GM23338 (cell line): Measurements from ENCODE around the gene AVPR2. TPM values are rescaled to one million over a fixed set of nuclear protein-coding genes. Genes with fewer than 3 reads are reported as not detected.
A peak's percentile ranks its signal among the peaks of the same experiment; 100 is the strongest.

Source experiments
- ATAC-seq: fragments of 200-7000 bp; cut with Tn5 transposase; 3 replicates; pipeline ENCODE4 v1.9.1; 2020
- DNase-seq: peaks from one replicate; pipeline ENCODE4 v3.0.0-alpha.2; 2015; ENCODE audit warnings: low spot score
- H2AFZ ChIP-seq: fragments of 200-600 bp; sonication (generic); 2 replicates; pipeline ENCODE4 v1.8.0; 2016; ENCODE audit warnings: antibody characterized with exemption, mild to moderate bottlenecking, moderate library complexity
- H3F3A ChIP-seq: fragments of 200-600 bp; sonication (generic); replicated peaks from 2 replicates; pipeline ENCODE4 v1.8.0; 2017; ENCODE audit warnings: antibody characterized with exemption, mixed run types, low read depth
- H3K27ac ChIP-seq: fragments of 200-600 bp; sonication (generic); 2 replicates; pipeline ENCODE4 v1.6.1; 2016; ENCODE audit warnings: low read depth
- H3K27me3 ChIP-seq: fragments of 200-600 bp; sonication (generic); 2 replicates; pipeline ENCODE4 v1.8.0; 2016; ENCODE audit warnings: mild to moderate bottlenecking, mixed run types, moderate library complexity; ENCODE audit not compliant: insufficient read depth
- H3K36me3 ChIP-seq: fragments of 200-600 bp; sonication (generic); 2 replicates; pipeline ENCODE4 v1.8.0; 2016; ENCODE audit warnings: mild to moderate bottlenecking; ENCODE audit not compliant: insufficient read depth
- H3K4me1 ChIP-seq: fragments of 200-600 bp; sonication (generic); 2 replicates; pipeline ENCODE4 v1.8.0; 2016; ENCODE audit warnings: mild to moderate bottlenecking, moderate library complexity; ENCODE audit not compliant: insufficient read depth
- H3K4me2 ChIP-seq: fragments of 200-600 bp; sonication (generic); 2 replicates; pipeline ENCODE4 v1.7.1; 2017; ENCODE audit warnings: mixed run types
- H3K4me3 ChIP-seq: fragments of 200-600 bp; sonication (generic); 2 replicates; pipeline ENCODE4 v1.6.1; 2016; ENCODE audit warnings: mixed run types
- H3K79me2 ChIP-seq: fragments of 200-600 bp; sonication (generic); replicated peaks from 2 replicates; pipeline ENCODE4 v1.8.0; 2017; ENCODE audit warnings: mild to moderate bottlenecking; ENCODE audit not compliant: insufficient read depth
- H3K9me2 ChIP-seq: fragments of 200-600 bp; sonication (generic); 2 replicates; pipeline ENCODE4 v1.8.0; 2017; ENCODE audit not compliant: insufficient read depth
- H4K20me1 ChIP-seq: fragments of 200-600 bp; sonication (generic); replicated peaks from 2 replicates; pipeline ENCODE4 v1.8.0; 2017; ENCODE audit warnings: mild to moderate bottlenecking; ENCODE audit not compliant: insufficient read depth
- H3K27ac Mint-ChIP-seq: 2 replicates; pipeline ENCODE4 v1.8.0; 2020; ENCODE audit warnings: inconsistent platforms, mild to moderate bottlenecking, moderate library complexity, mixed read lengths
- H3K27me3 Mint-ChIP-seq: 3 replicates; pipeline ENCODE4 v1.8.0; 2022; ENCODE audit warnings: low read depth, mild to moderate bottlenecking, moderate library complexity, mixed read lengths, inconsistent platforms; ENCODE audit not compliant: insufficient read depth, poor library complexity
- H3K36me3 Mint-ChIP-seq: 3 replicates; pipeline ENCODE4 v1.8.0; 2021; ENCODE audit warnings: low read depth, mild to moderate bottlenecking, inconsistent platforms, moderate library complexity, mixed read lengths
- H3K4me1 Mint-ChIP-seq: 3 replicates; pipeline ENCODE4 v1.8.0; 2020; ENCODE audit warnings: mild to moderate bottlenecking, inconsistent platforms, mixed read lengths
- H3K4me3 Mint-ChIP-seq: 3 replicates; pipeline ENCODE4 v1.8.0; 2021; ENCODE audit warnings: moderate library complexity, mild to moderate bottlenecking, inconsistent platforms, mixed read lengths
- H3K9me3 Mint-ChIP-seq: 3 replicates; pipeline ENCODE4 v1.8.0; 2020; ENCODE audit warnings: moderate library complexity, mild to moderate bottlenecking, inconsistent platforms, mixed read lengths
- EZH2 ChIP-seq: fragments of 200-600 bp; sonication (generic); IDR thresholded peaks from one replicate; pipeline ENCODE4 v1.8.0; 2017; ENCODE audit warnings: antibody characterized with exemption, mild to moderate bottlenecking, low read depth; ENCODE audit not compliant: unreplicated experiment
- POLR2AphosphoS5 ChIP-seq: IDR thresholded peaks from 2 replicates; pipeline ENCODE4 v1.6.1; 2016; ENCODE audit warnings: antibody characterized with exemption, low read depth
- ZNF114 ChIP-seq: fragments of 250-450 bp; sonication (Bioruptor Pico); IDR thresholded peaks from 2 replicates; pipeline ENCODE4 v1.5.0; 2020; ENCODE audit warnings: mild to moderate bottlenecking, moderate library complexity
- ZNF331 ChIP-seq: fragments of 250-450 bp; sonication (Bioruptor Pico); IDR thresholded peaks from 2 replicates; pipeline ENCODE4 v1.5.0; 2020; ENCODE audit warnings: low read depth, mild to moderate bottlenecking, moderate library complexity
- polyA plus RNA-seq: library from polyadenylated mRNA; unstranded; fragments of >200 nt; fragmentation: Nextera tagmentation; extraction: Ambion mirVana; gene quantifications from 2 replicates; pipeline ENCODE4 v1.2.1, GENCODE V29; 2016
- total RNA-seq: library from RNA; depleted of rRNA; stranded (reverse); fragments of >200 nt; shearing (Covaris generic); gene quantifications from 2 replicates; pipeline ENCODE4 v1.2.3, GENCODE V29; 2014
- TF ChIP-seq, protein P1 (sequence below): IDR thresholded peaks from 2 replicates; pipeline ENCODE4 v1.6.1; 2016; ENCODE audit warnings: antibody characterized with exemption
- TF ChIP-seq, protein P2 (sequence below), 2 experiments: fragments of 200-600 bp in 1 of 2; sonication (generic) in 1 of 2; conservative IDR thresholded peaks; 2 replicates each; pipeline versions ENCODE4 v1.5.1 to v1.6.1; 2016 to 2017; ENCODE audit warnings: antibody characterized with exemption in 2 of 2, low read depth in 2 of 2, mild to moderate bottlenecking in 2 of 2, moderate library complexity in 1 of 2

Gene AVPR2
- total and polyA plus RNA-seq, 2 experiments from 2014 or later, result not detected

DNA sequence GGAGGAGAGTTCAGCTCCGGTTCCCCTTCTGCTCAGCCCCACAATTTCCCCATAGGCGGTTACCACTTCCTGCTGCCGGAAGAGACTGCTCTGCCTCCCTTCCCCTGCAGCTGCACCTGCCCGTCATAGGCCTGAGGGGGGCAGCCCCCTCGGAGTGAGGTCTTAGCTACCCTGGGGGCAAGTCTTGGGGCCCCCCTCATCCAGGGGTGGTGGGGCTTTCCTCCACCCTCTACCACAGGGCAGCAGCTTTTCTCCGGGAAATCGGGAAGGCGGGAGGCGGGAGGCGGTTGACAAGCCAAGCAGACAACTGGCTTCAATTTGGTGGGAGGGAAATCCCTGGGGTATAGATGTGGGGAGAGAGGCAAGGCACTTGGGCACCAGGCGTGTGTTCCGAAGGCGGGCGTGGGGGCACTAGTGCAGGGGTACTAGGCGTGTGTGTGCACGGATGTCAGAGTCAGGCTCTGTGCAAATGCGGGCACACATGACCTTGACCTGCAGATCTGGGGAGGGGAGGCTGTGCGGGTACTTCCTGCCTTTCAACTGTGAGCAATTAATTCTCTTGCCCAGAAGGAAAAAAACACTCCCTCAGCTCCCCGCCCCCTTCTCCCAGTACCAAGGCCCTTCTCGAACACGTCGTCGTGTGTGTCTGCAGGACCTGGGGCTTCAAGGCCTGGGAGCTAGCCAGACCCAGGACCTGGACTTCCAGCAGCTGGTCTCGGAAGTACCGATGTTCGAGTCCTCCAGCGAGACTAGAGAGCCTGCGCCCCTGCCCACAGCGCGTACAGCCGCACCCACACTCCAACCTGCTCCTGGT is 22.6 kb downstream of the AVPR2 start:
- H3K27me3 Mint-ChIP-seq, result peaks cover 9% of the 10 kb centered on the region
- no peak overlapping the region for H2AFZ ChIP-seq
- peak; percentile 55 for DNase-seq

DNA sequence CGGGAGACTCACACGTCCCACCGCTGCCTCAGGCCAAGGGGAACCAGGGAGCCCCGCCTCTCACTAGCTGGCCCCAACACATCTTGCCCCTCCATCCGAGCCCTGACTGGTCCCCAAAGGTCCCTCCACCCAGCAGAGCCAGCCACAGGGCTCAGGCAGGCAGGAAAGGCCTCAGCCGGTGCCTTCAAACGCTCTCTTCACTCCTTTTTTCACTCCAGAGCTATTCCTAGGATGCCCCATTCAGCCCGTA is 23.1 kb downstream of the AVPR2 start:
- Histone ChIP-seq H4K20me1 (no peaks in the 10 kb centered on the region; the same call in 1 of the 2 replicates), H3K27ac (peak overlapping the region; percentile 90), H2AFZ (no peak overlapping the region), H3K4me1 (peaks cover 10% of the 10 kb centered on the region; the same call in 1 of the 2 replicates), H3F3A (0 out of 2 replicates have a peak, but pooled peaks cover 5% of the 10 kb centered on the region), H3K9me2 (no peaks in the 10 kb centered on the region), H3K36me3 (no peaks in the 10 kb centered on the region), H3K27me3 (no peaks in the 10 kb centered on the region), H3K4me3 (peak overlapping the region; percentile 65), H3K4me2 (peak overlapping the region; percentile 83), H3K79me2 (no peaks in the 10 kb centered on the region)
- H3K36me3 Mint-ChIP-seq, result peaks cover 20% of the 10 kb centered on the region
- DNase-seq (no peak), ATAC-seq (peak; percentile 2; the same call in 2 of the 3 replicates)
- H3K4me1 Mint-ChIP-seq, result peaks cover 24% of the 10 kb centered on the region
- peak overlapping the region; percentile 77 for H3K4me3 Mint-ChIP-seq
- H3K27ac Mint-ChIP-seq, result peak overlapping the region; percentile 89
- H3K27me3 Mint-ChIP-seq, result peaks cover 9% of the 10 kb centered on the region
- no peaks in the 10 kb centered on the region; the same call in 2 of the 3 replicates for H3K9me3 Mint-ChIP-seq
- TF ChIP-seq, protein P1, sequence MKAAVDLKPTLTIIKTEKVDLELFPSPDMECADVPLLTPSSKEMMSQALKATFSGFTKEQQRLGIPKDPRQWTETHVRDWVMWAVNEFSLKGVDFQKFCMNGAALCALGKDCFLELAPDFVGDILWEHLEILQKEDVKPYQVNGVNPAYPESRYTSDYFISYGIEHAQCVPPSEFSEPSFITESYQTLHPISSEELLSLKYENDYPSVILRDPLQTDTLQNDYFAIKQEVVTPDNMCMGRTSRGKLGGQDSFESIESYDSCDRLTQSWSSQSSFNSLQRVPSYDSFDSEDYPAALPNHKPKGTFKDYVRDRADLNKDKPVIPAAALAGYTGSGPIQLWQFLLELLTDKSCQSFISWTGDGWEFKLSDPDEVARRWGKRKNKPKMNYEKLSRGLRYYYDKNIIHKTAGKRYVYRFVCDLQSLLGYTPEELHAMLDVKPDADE, result no peak
- no peak for TF ChIP-seq ZNF114 (CRISPR knock-in tag)
- TF ChIP-seq POLR2AphosphoS5, result no peak

More for the DNA sequence above, 22.6 kb downstream of the AVPR2 start:
- Histone ChIP-seq H3K9me2 (no peaks in the 10 kb centered on the region), H3K79me2 (no peaks in the 10 kb centered on the region), H3K4me1 (peaks cover 10% of the 10 kb centered on the region; the same call in 1 of the 2 replicates), H3K27ac (peak overlapping the region; percentile 90; the same call in 1 of the 2 replicates), H3K36me3 (no peaks in the 10 kb centered on the region), H3K4me2 (peak overlapping the region; percentile 83), H4K20me1 (no peaks in the 10 kb centered on the region), H3K4me3 (peak overlapping the region; percentile 65), H3F3A (0 out of 2 replicates have a peak, but pooled peaks cover 5% of the 10 kb centered on the region), H3K27me3 (no peaks in the 10 kb centered on the region)
- peaks cover 26% of the 10 kb centered on the region for H3K4me1 Mint-ChIP-seq
- peak overlapping the region; percentile 89 for H3K27ac Mint-ChIP-seq
- TF ChIP-seq, protein P1, result 0 out of 2 replicates have a peak, but pooled peaks have one; percentile 22
- no peak for TF ChIP-seq ZNF114 (CRISPR knock-in tag)
- peaks cover 17% of the 10 kb centered on the region for H3K36me3 Mint-ChIP-seq
- H3K9me3 Mint-ChIP-seq, result no peaks in the 10 kb centered on the region; the same call in 2 of the 3 replicates
- ATAC-seq, result peak; percentile 6
- H3K4me3 Mint-ChIP-seq, result peak overlapping the region; percentile 77

DNA sequence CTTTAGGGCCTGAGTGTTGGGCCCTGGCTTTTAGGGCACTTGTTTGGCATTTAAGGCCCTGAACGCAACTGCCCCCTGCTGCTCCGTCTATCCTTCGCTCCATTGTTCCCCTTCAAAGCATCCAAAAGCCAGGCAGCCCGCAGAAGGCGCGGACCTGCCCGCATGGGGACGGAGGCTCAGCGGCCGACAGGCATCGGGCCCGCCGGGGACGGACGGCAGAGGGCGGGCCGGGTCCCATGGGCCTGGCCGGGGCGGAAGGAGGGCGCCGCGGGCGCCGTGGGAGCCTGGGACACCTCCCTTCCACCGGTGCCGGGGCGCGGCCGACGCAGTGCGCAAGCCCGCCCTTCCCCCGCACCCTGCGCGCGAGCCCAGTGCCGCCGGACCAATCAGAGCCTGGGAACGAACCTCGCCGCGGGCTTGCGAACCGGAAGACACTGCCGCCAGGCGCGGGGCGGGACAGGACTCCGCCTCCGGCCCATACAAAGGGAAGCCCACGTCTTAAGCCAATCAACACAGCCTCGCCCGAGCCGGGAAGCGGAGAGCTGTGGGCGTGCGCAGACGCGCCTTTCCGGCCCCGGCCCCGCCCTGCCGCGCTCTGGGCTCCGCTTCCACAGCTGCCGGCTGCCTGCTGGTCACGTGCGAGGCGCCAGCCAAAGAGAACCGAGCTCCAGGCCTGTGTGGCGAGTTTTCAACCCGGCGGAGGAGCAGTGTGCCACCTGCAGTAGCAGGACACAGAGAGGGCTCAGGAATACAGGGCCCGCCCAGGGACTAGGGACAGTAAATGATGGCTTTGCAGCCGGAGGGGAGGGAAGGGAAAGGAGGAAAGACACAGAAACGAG is 23.7 kb downstream of the AVPR2 start:
- peaks cover 10% of the 10 kb centered on the region; the same call in 1 of the 2 replicates for H3K4me1 ChIP-seq
- H3K4me3 ChIP-seq, result peak overlapping the region; percentile 65
- H3K27me3 Mint-ChIP-seq, result peaks cover 9% of the 10 kb centered on the region
- H2AFZ ChIP-seq, result no peak overlapping the region
- peak overlapping the region; percentile 90 for H3K27ac ChIP-seq
- peaks cover 22% of the 10 kb centered on the region for H3K36me3 Mint-ChIP-seq
- DNase-seq (peak; percentile 96), ATAC-seq (peak; percentile 85)
- no peaks in the 10 kb centered on the region for H3K79me2 ChIP-seq
- peak overlapping the region; percentile 77 for H3K4me3 Mint-ChIP-seq
- H3K9me2 ChIP-seq, result no peaks in the 10 kb centered on the region
- peaks cover 20% of the 10 kb centered on the region for H3K4me1 Mint-ChIP-seq
- TF ChIP-seq POLR2AphosphoS5 (peak; percentile 50), EZH2 (no peak), ZNF331 (CRISPR knock-in tag) (no peak)
- TF ChIP-seq, protein P2, sequence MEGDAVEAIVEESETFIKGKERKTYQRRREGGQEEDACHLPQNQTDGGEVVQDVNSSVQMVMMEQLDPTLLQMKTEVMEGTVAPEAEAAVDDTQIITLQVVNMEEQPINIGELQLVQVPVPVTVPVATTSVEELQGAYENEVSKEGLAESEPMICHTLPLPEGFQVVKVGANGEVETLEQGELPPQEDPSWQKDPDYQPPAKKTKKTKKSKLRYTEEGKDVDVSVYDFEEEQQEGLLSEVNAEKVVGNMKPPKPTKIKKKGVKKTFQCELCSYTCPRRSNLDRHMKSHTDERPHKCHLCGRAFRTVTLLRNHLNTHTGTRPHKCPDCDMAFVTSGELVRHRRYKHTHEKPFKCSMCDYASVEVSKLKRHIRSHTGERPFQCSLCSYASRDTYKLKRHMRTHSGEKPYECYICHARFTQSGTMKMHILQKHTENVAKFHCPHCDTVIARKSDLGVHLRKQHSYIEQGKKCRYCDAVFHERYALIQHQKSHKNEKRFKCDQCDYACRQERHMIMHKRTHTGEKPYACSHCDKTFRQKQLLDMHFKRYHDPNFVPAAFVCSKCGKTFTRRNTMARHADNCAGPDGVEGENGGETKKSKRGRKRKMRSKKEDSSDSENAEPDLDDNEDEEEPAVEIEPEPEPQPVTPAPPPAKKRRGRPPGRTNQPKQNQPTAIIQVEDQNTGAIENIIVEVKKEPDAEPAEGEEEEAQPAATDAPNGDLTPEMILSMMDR (conservative IDR thresholded peaks at IDR 0.05; ENCODE audit: low read depth in 2 of 2), result 0 out of 4 replicates have a peak, but pooled peaks of 1 of the 2 experiments have one; percentile 2
- 0 out of 2 replicates have a peak, but pooled peaks cover 5% of the 10 kb centered on the region for H3F3A ChIP-seq
- no peaks in the 10 kb centered on the region for H3K27me3 ChIP-seq
- H3K36me3 ChIP-seq, result no peaks in the 10 kb centered on the region
- peak overlapping the region; percentile 96 for H3K27ac Mint-ChIP-seq
- H3K4me2 ChIP-seq, result peak overlapping the region; percentile 83
- H3K9me3 Mint-ChIP-seq, result no peaks in the 10 kb centered on the region; the same call in 2 of the 3 replicates
- no peaks in the 10 kb centered on the region; the same call in 1 of the 2 replicates for H4K20me1 ChIP-seq
